ENCODE data around the gene FLNB.

FLNB gene

GRCh38 chr3:58175437-58176184 is 167.4 kb downstream of the FLNB start:
- H3K4me1 Mint-ChIP-seq (ENCODE audit: low read depth), result peaks cover 11% of the 10 kb centered on the region
- H3K4me3 Mint-ChIP-seq, result no peak overlapping the region
- H3K9me3 Mint-ChIP-seq (ENCODE audit: low read depth), result no peaks in the 10 kb centered on the region
- H3K36me3 Mint-ChIP-seq, result no peaks in the 10 kb centered on the region
- H3K27me3 Mint-ChIP-seq, result no peaks in the 10 kb centered on the region
- no peak overlapping the region for H3K27ac Mint-ChIP-seq

DNA sequence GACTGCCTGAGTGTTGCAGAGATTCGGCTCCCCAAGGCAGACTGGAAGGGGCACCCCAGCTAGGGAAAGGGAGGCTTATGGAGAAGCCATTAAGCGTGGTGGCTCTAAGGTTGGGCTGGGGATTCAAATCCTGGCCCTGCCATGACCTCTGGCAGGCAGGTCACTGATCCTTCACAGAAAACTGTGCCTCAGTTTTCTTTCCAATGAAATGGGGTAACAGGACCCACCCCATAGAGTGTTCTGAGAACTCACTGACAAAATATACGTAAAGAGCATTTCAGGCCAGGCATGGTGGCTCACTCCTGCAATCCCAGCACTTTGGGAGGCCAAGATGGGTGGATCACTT is 167.9 kb downstream of the FLNB start:
- Mint-ChIP-seq H3K27ac (no peak overlapping the region), H3K36me3 (no peaks in the 10 kb centered on the region), H3K4me1 (ENCODE audit: low read depth) (peaks cover 11% of the 10 kb centered on the region), H3K27me3 (no peaks in the 10 kb centered on the region), H3K9me3 (ENCODE audit: low read depth) (no peaks in the 10 kb centered on the region), H3K4me3 (no peak overlapping the region)

GRCh38 chr3:58176827-58177489 is 168.7 kb downstream of the FLNB start:
- no peak overlapping the region for H3K27ac Mint-ChIP-seq
- H3K4me3 Mint-ChIP-seq, result no peak overlapping the region
- no peaks in the 10 kb centered on the region for H3K27me3 Mint-ChIP-seq
- H3K4me1 Mint-ChIP-seq (ENCODE audit: low read depth), result peaks cover 11% of the 10 kb centered on the region
- no peaks in the 10 kb centered on the region for H3K36me3 Mint-ChIP-seq
- no peaks in the 10 kb centered on the region for H3K9me3 Mint-ChIP-seq (ENCODE audit: low read depth)

DNA sequence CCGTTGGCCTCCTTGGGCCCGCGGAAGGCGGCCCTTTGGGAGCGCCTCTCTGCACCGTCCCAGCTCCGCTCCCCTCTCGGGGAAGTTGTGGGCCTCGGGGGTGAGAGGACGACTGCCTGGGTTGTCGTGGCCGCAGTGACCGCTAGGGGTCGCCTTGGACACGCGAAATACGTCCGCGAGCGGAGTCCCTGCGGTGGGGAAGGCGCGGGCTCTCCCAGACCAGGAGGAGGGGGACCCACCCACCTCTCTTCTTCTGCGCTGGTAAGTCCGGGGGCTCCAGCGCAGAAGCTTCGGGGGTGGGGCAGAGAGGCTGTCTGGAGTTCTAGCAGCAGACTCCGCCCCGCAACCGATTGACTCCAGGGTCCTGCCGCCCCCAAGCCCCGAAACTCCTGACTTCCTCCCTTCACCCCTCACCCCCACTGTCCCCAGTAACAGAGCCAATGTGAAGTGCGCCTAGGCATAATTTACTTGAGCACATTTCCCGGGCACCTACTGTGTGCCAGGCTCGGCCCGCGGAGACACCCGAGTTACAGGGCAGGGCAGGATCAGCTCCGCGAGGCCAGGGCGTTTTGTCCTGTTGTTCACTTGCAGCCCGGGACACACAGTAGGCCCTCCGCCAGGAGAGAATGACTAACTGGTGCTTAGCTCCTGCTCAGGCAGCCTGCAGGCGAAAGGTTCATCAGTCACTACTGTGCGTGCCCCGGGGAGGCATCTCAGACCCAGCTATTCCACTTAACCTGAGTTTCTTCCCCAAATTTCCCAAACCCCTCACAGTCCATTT is 169.7 kb downstream of the FLNB start:
- Mint-ChIP-seq H3K4me3 (peak overlapping the region; percentile 75), H3K9me3 (ENCODE audit: low read depth) (no peaks in the 10 kb centered on the region), H3K27me3 (no peaks in the 10 kb centered on the region), H3K36me3 (no peaks in the 10 kb centered on the region), H3K4me1 (ENCODE audit: low read depth) (peaks cover 11% of the 10 kb centered on the region), H3K27ac (no peak overlapping the region)

DNA sequence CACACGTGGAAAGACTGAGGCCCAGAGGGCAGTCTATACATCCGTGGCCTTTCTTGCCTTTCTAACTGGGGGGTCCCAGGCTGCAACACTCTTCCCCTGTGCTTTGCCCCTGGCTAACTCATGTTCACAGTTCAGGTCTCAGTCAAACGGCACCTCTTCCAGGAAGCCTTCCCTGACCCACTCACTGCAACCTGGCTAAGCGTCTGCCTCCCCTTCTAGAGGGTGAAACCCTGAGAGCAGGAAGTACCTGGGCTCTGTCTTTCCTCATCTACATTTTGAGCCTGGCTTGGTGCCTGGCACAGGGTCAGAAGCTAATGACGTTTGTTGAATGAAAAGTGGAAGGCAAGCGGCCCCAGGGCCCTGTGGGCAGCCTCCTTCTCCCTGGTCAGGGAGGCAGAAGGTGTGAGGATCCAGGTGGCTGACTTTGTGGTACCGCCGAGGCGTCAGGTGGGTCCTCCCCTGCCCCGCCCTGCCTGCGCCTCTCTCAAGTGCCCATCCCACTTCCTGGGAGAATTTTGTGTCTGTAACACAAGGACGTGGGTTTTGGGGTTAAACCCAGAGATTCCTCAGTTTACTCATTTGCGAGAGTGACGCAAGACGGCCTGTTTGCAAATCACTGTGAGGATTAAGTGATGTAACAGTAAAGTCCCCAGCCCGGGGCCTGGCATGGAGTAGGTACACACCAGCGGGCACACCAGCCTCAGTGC is 170.5 kb downstream of the FLNB start:
- Mint-ChIP-seq H3K27me3 (no peaks in the 10 kb centered on the region), H3K27ac (no peak overlapping the region), H3K9me3 (ENCODE audit: low read depth) (no peaks in the 10 kb centered on the region), H3K4me3 (peak overlapping the region; percentile 75), H3K36me3 (no peaks in the 10 kb centered on the region), H3K4me1 (ENCODE audit: low read depth) (peaks cover 11% of the 10 kb centered on the region)

DNA sequence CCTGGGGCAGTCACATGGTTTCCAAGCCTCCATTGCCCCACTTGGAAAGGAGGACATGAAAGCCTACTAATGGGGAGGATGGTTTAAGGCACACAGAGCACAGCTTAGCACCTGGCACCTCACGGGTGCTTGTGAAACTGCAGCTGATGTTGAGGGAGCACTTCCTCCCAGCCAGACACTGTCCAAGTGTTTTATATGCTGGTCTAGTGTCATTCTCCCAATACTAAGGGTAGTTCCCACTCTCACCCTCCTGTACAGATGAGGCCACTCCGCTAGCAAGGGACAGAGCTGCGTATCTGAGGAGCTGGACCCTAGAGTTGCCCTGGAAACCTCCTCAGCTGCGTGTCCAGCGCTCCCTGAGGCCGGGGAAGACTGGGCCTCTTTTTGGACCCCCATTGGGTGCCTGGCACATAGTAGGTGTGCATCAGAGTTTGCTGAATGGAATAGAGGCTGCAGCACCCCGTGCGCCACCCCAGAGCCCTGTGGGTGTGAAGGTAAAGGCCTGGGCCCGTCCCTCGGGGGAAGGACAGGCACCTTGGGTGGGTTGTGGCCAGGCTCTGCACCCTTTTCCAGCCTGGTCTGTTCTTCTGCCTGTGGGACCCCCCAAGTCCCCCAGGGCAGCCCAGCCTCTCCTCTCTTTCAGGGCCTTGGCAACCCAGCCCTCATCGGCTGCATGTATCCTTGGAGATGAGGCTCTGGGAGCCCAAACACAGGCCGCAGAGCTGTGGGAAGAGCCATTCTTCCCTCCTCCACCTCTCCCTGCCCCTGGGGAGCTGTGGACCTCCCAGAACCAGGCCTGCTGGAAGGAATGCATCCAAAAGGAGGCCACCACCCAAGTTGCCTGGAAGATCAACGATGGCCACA is 171.2 kb downstream of the FLNB start:
- Mint-ChIP-seq H3K4me1 (ENCODE audit: low read depth) (peaks cover 11% of the 10 kb centered on the region), H3K27me3 (no peaks in the 10 kb centered on the region), H3K9me3 (ENCODE audit: low read depth) (no peaks in the 10 kb centered on the region), H3K27ac (no peak overlapping the region), H3K36me3 (no peaks in the 10 kb centered on the region), H3K4me3 (no peak overlapping the region)

DNA sequence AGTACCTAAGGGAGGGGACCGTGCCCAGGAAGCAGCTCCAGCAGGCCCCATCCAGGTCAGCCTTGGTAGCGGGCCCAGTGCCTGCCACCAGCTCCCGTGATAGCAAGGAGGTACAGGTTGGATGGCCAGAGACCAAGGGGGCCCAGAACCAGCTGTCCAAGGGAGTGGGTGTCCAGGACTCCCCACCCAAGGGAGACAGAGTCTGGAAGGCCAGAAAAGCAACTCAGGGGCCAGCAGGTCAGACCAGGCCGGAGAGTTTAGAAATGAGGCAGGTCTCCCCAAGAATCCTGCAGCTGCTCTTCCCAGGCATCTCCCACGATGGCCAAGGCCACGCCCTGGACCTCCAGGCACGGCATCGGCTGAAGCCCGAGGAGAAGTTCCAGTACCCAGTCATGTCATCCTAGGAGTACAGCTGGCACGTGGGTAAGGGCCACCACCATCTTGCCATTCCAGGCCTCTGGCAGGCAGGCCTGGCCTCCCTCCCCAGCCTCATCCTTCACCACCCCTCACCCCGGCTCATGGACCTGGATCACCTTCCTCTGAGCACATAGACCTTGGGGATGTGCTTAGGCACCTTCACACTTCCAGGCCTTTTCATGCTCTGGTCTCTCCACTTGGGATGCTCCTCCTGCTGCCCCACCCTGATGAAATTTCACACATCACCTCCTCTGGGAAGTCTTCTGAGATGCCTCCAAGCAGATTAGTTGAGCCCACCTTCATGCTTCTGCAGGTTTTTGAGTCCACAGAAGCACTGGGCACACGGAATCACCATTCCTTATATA is 172.1 kb downstream of the FLNB start:
- Mint-ChIP-seq H3K36me3 (no peaks in the 10 kb centered on the region), H3K27ac (no peak overlapping the region), H3K9me3 (ENCODE audit: low read depth) (no peaks in the 10 kb centered on the region), H3K4me1 (ENCODE audit: low read depth) (peaks cover 11% of the 10 kb centered on the region), H3K27me3 (no peaks in the 10 kb centered on the region), H3K4me3 (no peak overlapping the region)

- Mint-ChIP-seq H3K9me3 (ENCODE audit: low read depth) (no peaks in the 10 kb centered on the region), H3K36me3 (no peaks in the 10 kb centered on the region), H3K27ac (no peak overlapping the region), H3K4me1 (ENCODE audit: low read depth) (peaks cover 11% of the 10 kb centered on the region), H3K27me3 (no peaks in the 10 kb centered on the region), H3K4me3 (no peak overlapping the region)
Observed at GRCh38 chr3:58180940-58181587, 172.8 kb downstream of the FLNB start.

DNA sequence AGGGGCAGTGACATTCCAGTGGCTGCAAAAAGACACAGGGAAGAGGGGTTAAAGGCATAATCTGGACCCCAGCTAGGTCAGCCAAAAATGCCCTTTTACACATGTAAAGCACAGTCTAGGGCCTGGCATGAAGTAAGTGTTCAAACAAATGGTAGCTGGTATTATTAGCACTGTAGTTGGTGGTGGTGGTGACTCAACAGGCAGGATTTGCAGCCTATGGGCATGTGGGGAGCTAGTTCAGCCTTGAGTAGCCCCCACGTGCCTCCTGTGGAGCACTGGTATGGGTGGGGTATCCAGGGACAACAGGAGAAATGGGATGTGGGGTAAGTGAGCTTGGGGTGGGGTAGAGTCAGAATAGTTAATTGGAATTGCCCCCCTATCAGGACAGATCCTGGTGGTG is 175.0 kb downstream of the FLNB start:
- H3K9me3 Mint-ChIP-seq (ENCODE audit: low read depth), result no peaks in the 10 kb centered on the region
- H3K4me1 Mint-ChIP-seq (ENCODE audit: low read depth), result peaks cover 9% of the 10 kb centered on the region
- H3K27me3 Mint-ChIP-seq, result no peaks in the 10 kb centered on the region
- no peaks in the 10 kb centered on the region for H3K36me3 Mint-ChIP-seq
- no peak overlapping the region for H3K27ac Mint-ChIP-seq
- no peak overlapping the region for H3K4me3 Mint-ChIP-seq

- H3K27ac Mint-ChIP-seq, result no peak overlapping the region
- H3K36me3 Mint-ChIP-seq, result no peaks in the 10 kb centered on the region
- peaks cover 2% of the 10 kb centered on the region for H3K4me1 Mint-ChIP-seq (ENCODE audit: low read depth)
- H3K4me3 Mint-ChIP-seq, result no peak overlapping the region
- H3K27me3 Mint-ChIP-seq, result no peaks in the 10 kb centered on the region
- no peaks in the 10 kb centered on the region for H3K9me3 Mint-ChIP-seq (ENCODE audit: low read depth)
Observed at GRCh38 chr3:58183891-58184290, 175.7 kb downstream of the FLNB start.

GRCh38 chr3:58184309-58184981 is 176.2 kb downstream of the FLNB start:
- no peaks in the 10 kb centered on the region for H3K9me3 Mint-ChIP-seq (ENCODE audit: low read depth)
- no peaks in the 10 kb centered on the region for H3K27me3 Mint-ChIP-seq
- H3K4me3 Mint-ChIP-seq, result no peak overlapping the region
- peaks cover 2% of the 10 kb centered on the region for H3K4me1 Mint-ChIP-seq (ENCODE audit: low read depth)
- no peak overlapping the region for H3K27ac Mint-ChIP-seq
- H3K36me3 Mint-ChIP-seq, result no peaks in the 10 kb centered on the region

- no peaks in the 10 kb centered on the region for H3K9me3 Mint-ChIP-seq (ENCODE audit: low read depth)
- no peaks in the 10 kb centered on the region for H3K36me3 Mint-ChIP-seq
- no peak overlapping the region for H3K27ac Mint-ChIP-seq
- H3K4me1 Mint-ChIP-seq (ENCODE audit: low read depth), result peaks cover 2% of the 10 kb centered on the region
- H3K27me3 Mint-ChIP-seq, result no peaks in the 10 kb centered on the region
- no peak overlapping the region for H3K4me3 Mint-ChIP-seq
Observed at GRCh38 chr3:58184982-58185360, 176.7 kb downstream of the FLNB start.

GRCh38 chr3:58188173-58188564 is 179.9 kb downstream of the FLNB start:
- Mint-ChIP-seq H3K4me3 (no peak overlapping the region), H3K4me1 (ENCODE audit: low read depth) (peaks cover 2% of the 10 kb centered on the region), H3K27me3 (no peaks in the 10 kb centered on the region), H3K36me3 (no peaks in the 10 kb centered on the region), H3K9me3 (ENCODE audit: low read depth) (no peaks in the 10 kb centered on the region), H3K27ac (no peak overlapping the region)

All from activated naive CD8-positive, alpha-beta T cell (primary cell).